Gastrocnemius medialis (tissue), 4 donors: ENCODE data around the gene SLA2. TPM values are rescaled to one million over a fixed set of nuclear protein-coding genes. Genes with fewer than 3 reads are reported as not detected.

Experiments
- ATAC-seq, 2 donors: fragments of 150-250 bp; one replicate each; pipeline ENCODE4 v1.9.1; 2016
- DNase-seq, 2 donors: peaks; one replicate each; pipeline ENCODE4 v3.0.0-alpha.2; 2019
- H3K27ac ChIP-seq, 4 donors: fragments of 200-600 bp; sonication (generic); 1 replicate in 1 of 4; 2 replicates in 3 of 4; pipeline ENCODE4 v1.5.1; 2016 to 2018; ENCODE audit warnings: mild to moderate bottlenecking in 2 of 4, moderate library complexity in 1 of 4
- H3K27me3 ChIP-seq, 3 donors: fragments of 200-600 bp; sonication (generic) in 2 of 3; 1 replicate in 1 of 3; 2 replicates in 2 of 3; pipeline versions ENCODE4 v1.5.1 to v1.6.0; 2016 to 2019; ENCODE audit warnings: mild to moderate bottlenecking in 1 of 3, moderate library complexity in 1 of 3
- H3K36me3 ChIP-seq, 2 donors: fragments of 200-600 bp; sonication (generic) in 1 of 2; one replicate each; pipeline ENCODE4 v1.5.1; 2017 to 2018
- H3K4me1 ChIP-seq, 2 donors: fragments of 200-600 bp; sonication (generic) in 1 of 2; one replicate each; pipeline ENCODE4 v1.5.1; 2016 to 2017; ENCODE audit warnings: mild to moderate bottlenecking in 2 of 2
- H3K4me3 ChIP-seq, 4 donors: fragments of 200-600 bp; sonication (generic) in 3 of 4; 1 replicate in 1 of 4; 2 replicates in 3 of 4; pipeline ENCODE4 v1.5.1; 2016 to 2019; ENCODE audit warnings: mild to moderate bottlenecking in 2 of 4
- H3K9me3 ChIP-seq, 3 donors: fragments of 200-600 bp; sonication (generic) in 2 of 3; 1 replicate in 1 of 3; 2 replicates in 2 of 3; pipeline ENCODE4 v1.5.1; 2016 to 2019
- POLR2A ChIP-seq, 2 donors: fragments of 450-650 bp; IDR thresholded peaks; one replicate each; pipeline ENCODE4 v1.6.1; 2017; ENCODE audit warnings: antibody characterized with exemption in 2 of 2, mild to moderate bottlenecking in 2 of 2, moderate library complexity in 2 of 2
- in situ Hi-C, 4 donors: fragments of 200-750 bp; cut with MboI; loops; one replicate each; pipeline versions ENCODE4 v1.15.0 to v1.8.0; 2017; ENCODE audit warnings: low sequenced_read_pairs in 4 of 4
- intact Hi-C: fragments of 100-400 bp; cut with DNase I; formaldehyde crosslinking; loops from one replicate; pipeline ENCODE4 v1.15.1; 2023; ENCODE audit warnings: low total_unique reads
- total RNA-seq, 4 donors: library from RNA; depleted of rRNA; stranded (reverse); fragments of >200 nt; gene quantifications; one replicate each; pipeline versions ENCODE4 v1.1.0 to v1.2.3, GENCODE V29; 2016
- TF ChIP-seq, protein P1 (sequence below), 5 experiments: fragments of 450-650 bp in 3 of 5; fragments of 200-600 bp in 2 of 5; sonication (generic) in 2 of 5; IDR thresholded peaks in 4 of 5; conservative IDR thresholded peaks in 1 of 5; 1 replicate in 4 of 5; 2 replicates in 1 of 5; pipeline ENCODE4 v1.5.1; 2016 to 2019; ENCODE audit warnings: antibody characterized with exemption in 5 of 5, mild to moderate bottlenecking in 3 of 5, moderate library complexity in 3 of 5

The SLA2 gene
- total RNA-seq, 4 donors from 2014 or later = not detected

DNA sequence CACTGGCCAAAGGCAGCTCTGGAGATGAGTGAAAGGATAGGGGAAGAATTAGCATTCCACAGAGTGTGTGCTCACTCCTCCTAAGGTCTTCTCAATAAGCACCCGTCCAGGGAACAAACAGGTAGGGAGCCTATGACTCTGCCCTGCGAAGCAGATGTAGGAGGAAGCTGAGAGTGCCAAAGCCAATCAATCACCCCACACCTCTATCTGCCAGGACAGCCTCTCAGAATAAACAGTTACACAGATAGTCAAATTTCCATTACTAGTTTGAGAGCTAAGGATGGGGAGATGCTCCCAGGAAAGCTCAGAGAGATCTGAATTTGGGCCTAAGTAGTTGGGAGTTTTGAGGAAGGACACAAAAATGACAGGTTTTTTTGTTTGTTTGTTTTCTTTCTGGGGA lies 40.5 kb upstream of the SLA2 start:
- ATAC-seq (no peak), DNase-seq (no peak)
- H3K9me3 ChIP-seq = no peaks in the 10 kb centered on the region
- H3K27me3 ChIP-seq = no peaks in the 10 kb centered on the region
- peaks cover 0 to 44% of the 10 kb centered on the region in 2 donors for H3K36me3 ChIP-seq
- H3K4me3 ChIP-seq = no peak overlapping the region
- H3K4me1 ChIP-seq = no peaks in the 10 kb centered on the region
- no peak for TF ChIP-seq POLR2A (IDR thresholded peaks at IDR 0.05)
- TF ChIP-seq, protein P1, sequence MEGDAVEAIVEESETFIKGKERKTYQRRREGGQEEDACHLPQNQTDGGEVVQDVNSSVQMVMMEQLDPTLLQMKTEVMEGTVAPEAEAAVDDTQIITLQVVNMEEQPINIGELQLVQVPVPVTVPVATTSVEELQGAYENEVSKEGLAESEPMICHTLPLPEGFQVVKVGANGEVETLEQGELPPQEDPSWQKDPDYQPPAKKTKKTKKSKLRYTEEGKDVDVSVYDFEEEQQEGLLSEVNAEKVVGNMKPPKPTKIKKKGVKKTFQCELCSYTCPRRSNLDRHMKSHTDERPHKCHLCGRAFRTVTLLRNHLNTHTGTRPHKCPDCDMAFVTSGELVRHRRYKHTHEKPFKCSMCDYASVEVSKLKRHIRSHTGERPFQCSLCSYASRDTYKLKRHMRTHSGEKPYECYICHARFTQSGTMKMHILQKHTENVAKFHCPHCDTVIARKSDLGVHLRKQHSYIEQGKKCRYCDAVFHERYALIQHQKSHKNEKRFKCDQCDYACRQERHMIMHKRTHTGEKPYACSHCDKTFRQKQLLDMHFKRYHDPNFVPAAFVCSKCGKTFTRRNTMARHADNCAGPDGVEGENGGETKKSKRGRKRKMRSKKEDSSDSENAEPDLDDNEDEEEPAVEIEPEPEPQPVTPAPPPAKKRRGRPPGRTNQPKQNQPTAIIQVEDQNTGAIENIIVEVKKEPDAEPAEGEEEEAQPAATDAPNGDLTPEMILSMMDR (IDR thresholded peaks at IDR 0.05 in 4 of 5, conservative IDR thresholded peaks at IDR 0.05 in 1 of 5) = no peak
- intact Hi-C loops = no loop called here
- in situ Hi-C loops = no loop called here
- no peak overlapping the region for H3K27ac ChIP-seq

- no peak for DNase-seq
- TF ChIP-seq, protein P1 (IDR thresholded peaks at IDR 0.05 in 4 of 5, conservative IDR thresholded peaks at IDR 0.05 in 1 of 5) = no peak
- no peak for TF ChIP-seq POLR2A (IDR thresholded peaks at IDR 0.05)
- ATAC-seq = no peak
- intact Hi-C loops = no loop called here
- no peaks in the 10 kb centered on the region for H3K4me1 ChIP-seq
- H3K9me3 ChIP-seq = no peaks in the 10 kb centered on the region
- H3K4me3 ChIP-seq = no peak overlapping the region
- H3K27me3 ChIP-seq = no peaks in the 10 kb centered on the region
- H3K36me3 ChIP-seq = peaks cover 0 to 59% of the 10 kb centered on the region in 2 donors
- in situ Hi-C loops = no loop called here
- H3K27ac ChIP-seq = no peak overlapping the region
Measured at GRCh38 chr20:36684747-36685146, 38.8 kb upstream of the SLA2 start.

DNA sequence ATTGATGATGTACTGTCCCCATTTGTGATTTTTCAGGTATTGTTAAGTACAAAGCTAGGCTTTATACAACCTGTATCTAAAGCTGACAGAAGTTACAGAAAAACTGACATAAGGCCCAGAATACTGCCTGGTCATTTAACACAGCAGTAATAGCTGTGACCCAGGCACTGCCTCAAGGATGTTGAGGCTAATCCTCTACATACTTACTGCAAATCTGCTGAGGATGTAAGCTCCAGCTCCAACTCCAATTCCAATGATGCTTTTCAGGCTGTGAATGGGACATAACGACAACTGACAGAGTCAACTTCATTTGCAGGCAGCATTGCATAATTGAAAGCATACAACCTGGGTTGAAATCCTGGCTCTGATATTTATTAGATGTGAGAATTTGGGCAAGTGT lies 36.3 kb upstream of the SLA2 start:
- TF ChIP-seq, protein P1 (IDR thresholded peaks at IDR 0.05 in 4 of 5, conservative IDR thresholded peaks at IDR 0.05 in 1 of 5) = no peak
- no peak for TF ChIP-seq POLR2A (IDR thresholded peaks at IDR 0.05)
- intact Hi-C loops = no loop called here
- H3K9me3 ChIP-seq = no peaks in the 10 kb centered on the region
- DNase-seq = no peak
- peaks cover 0 to 76% of the 10 kb centered on the region in 2 donors for H3K36me3 ChIP-seq
- in situ Hi-C loops = no loop called here
- ATAC-seq = no peak
- no peak overlapping the region for H3K4me3 ChIP-seq
- no peaks in the 10 kb centered on the region for H3K4me1 ChIP-seq
- no peaks in the 10 kb centered on the region for H3K27me3 ChIP-seq
- no peak overlapping the region for H3K27ac ChIP-seq

- peaks cover 0 to 49% of the 10 kb centered on the region in 2 donors for H3K36me3 ChIP-seq
- intact Hi-C loops = no loop called here
Measured at GRCh38 chr20:36677422-36677771, 31.4 kb upstream of the SLA2 start.

More at GRCh38 chr20:36677422-36677771, 31.4 kb upstream of the SLA2 start:
- Histone ChIP-seq H3K4me3 (no peak overlapping the region), H3K9me3 (no peaks in the 10 kb centered on the region), H3K4me1 (no peaks in the 10 kb centered on the region), H3K27ac (no peak overlapping the region), H3K27me3 (no peaks in the 10 kb centered on the region)
- ATAC-seq (no peak), DNase-seq (no peak)
- no peak for TF ChIP-seq POLR2A (IDR thresholded peaks at IDR 0.05)
- TF ChIP-seq, protein P1 (IDR thresholded peaks at IDR 0.05 in 4 of 5, conservative IDR thresholded peaks at IDR 0.05 in 1 of 5) = no peak
- in situ Hi-C loops = no loop called here
